Measurements from ENCODE around the gene KLK13. TPM values are rescaled to one million over a fixed set of nuclear protein-coding genes. Genes with fewer than 3 reads are reported as not detected.

KLK13 gene, protein sequence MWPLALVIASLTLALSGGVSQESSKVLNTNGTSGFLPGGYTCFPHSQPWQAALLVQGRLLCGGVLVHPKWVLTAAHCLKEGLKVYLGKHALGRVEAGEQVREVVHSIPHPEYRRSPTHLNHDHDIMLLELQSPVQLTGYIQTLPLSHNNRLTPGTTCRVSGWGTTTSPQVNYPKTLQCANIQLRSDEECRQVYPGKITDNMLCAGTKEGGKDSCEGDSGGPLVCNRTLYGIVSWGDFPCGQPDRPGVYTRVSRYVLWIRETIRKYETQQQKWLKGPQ
- not detected for total RNA-seq

DNA sequence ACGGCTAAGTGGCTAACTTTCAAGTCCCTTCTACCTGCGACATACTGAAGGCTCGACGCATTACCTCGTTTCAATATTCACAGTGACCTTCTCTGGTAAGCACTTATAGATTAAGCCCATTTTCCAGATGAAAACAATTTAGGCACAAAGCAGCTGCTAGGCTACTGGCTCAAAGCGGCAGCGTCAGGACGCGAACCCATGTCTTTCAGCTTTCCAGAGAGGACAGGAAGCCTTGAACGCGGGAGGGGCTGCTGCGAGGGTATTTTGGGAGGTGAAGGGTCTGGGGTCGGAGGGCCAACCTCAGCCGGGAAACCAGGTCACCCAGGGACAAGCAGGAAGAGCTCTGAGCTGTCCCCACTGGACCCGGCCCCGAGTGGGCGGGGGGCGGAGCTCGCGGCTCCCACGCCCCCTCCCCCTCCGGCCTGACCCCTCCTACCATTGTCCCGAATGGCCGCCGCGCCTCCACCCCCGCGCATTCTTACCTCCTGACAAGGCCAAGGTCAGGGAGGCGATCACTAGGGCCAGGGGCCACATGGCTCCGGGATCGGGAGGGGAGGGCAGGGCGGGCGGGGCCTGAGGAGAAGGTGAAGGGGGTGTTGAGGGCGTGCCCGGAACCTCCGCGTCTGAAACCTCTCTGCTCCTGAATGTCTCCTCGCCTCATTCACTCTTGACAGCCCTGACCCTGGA is at the start of gene KLK13:
TSS of gene KLK13 (minus strand) at position 559 of the 687 bp plus-strand sequence. CDS start at position 534, 25 bp downstream.
- Histone ChIP-seq H3K27ac (no peak within 1 kb of the TSS), H3K27me3 (peaks cover 0 to 6% of the 10 kb centered on the region in 2 donors), H3K9me3 (no peaks in the 10 kb centered on the region), H3K4me3 (peak within 1 kb of the TSS in 1 of 2 donors; percentile 46), H3K36me3 (no peaks in the 10 kb centered on the region), H3K4me1 (peaks cover 0 to 14% of the 10 kb centered on the region in 2 donors)
- no peak for DNase-seq (ENCODE audit: low spot score)
- TF ChIP-seq, protein P1, sequence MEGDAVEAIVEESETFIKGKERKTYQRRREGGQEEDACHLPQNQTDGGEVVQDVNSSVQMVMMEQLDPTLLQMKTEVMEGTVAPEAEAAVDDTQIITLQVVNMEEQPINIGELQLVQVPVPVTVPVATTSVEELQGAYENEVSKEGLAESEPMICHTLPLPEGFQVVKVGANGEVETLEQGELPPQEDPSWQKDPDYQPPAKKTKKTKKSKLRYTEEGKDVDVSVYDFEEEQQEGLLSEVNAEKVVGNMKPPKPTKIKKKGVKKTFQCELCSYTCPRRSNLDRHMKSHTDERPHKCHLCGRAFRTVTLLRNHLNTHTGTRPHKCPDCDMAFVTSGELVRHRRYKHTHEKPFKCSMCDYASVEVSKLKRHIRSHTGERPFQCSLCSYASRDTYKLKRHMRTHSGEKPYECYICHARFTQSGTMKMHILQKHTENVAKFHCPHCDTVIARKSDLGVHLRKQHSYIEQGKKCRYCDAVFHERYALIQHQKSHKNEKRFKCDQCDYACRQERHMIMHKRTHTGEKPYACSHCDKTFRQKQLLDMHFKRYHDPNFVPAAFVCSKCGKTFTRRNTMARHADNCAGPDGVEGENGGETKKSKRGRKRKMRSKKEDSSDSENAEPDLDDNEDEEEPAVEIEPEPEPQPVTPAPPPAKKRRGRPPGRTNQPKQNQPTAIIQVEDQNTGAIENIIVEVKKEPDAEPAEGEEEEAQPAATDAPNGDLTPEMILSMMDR (IDR thresholded peaks at IDR 0.05), result no peak

DNA sequence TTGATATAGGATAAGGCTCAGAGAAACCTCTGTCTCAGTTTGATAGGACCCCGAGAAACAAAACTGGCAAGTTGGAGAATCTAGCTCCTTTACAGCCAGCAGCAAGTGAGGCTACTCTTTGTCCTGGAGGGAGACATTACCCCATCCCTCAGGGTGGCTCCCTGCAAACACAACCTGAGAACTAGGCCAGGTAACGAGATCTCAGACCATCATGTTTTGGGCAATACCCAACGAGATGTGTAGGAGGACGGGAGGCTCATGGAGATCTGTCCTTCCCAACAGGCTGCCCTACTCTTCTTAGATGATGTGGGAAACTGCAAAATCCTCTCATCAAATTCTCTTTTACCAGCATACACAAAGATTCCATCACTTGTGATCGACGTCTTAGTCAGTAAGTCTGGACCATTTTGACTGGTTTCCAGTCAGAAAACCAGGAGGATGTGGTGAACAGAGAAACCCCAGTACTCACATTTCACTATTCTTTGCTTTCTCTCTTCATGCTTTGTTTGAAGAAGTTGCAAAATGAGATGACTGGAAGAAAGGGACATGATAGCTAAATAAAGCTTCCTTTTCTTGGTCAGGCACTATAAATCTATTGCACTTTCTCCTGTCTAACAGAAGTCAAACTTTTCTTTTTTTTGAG is 49.3 kb upstream of the KLK13 start:
- Histone ChIP-seq H3K27ac (no peak overlapping the region), H3K9me3 (no peaks in the 10 kb centered on the region), H3K4me3 (no peak overlapping the region), H3K27me3 (no peaks in the 10 kb centered on the region), H3K36me3 (no peaks in the 10 kb centered on the region), H3K4me1 (peaks cover 0 to under 1% of the 10 kb centered on the region in 2 donors)
- TF ChIP-seq, protein P1 (IDR thresholded peaks at IDR 0.05), result no peak
- no peak for DNase-seq (ENCODE audit: low spot score)

DNA sequence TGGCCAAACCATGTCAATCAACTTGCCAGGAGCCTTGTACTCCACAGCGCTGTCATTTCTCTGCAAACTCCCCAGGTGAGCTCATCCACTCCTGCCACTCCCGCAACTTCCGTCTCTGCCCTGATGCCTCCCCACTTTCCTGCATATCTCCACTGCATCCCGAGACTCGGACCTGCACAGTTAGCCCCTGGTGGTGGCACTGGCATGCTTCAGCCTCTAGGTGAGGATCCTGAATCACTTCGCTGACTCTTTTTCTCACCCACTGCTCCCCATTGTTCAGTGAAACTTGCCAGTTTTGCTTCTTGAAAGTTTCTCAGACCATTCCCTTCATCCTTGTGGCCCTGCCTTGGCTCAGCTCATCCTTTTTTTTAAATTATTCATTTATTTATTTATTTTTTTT is 46.7 kb upstream of the KLK13 start:
- Histone ChIP-seq H3K9me3 (no peaks in the 10 kb centered on the region), H3K4me3 (no peak overlapping the region), H3K4me1 (peaks cover 0 to 18% of the 10 kb centered on the region in 2 donors), H3K27ac (no peak overlapping the region), H3K36me3 (no peaks in the 10 kb centered on the region), H3K27me3 (no peaks in the 10 kb centered on the region)
- DNase-seq (ENCODE audit: low spot score), result no peak
- TF ChIP-seq, protein P1 (IDR thresholded peaks at IDR 0.05), result no peak

DNA sequence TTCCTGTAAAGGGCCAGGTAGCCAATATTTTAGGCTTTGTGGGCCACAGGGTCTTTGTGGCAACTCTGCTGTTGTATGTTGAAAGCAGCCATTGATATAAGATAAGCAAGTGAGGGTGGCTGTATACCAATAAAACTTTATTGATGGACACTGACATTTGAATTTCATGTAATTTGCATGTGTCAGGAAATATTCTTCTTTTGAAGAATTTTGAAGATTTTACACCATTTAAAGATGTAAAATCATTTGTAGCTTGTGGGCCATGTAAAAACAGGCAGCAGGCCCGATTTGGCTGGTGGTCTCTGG is 45.7 kb upstream of the KLK13 start:
- H3K4me1 ChIP-seq, result peaks cover 0 to 18% of the 10 kb centered on the region in 2 donors
- no peaks in the 10 kb centered on the region for H3K27me3 ChIP-seq
- H3K4me3 ChIP-seq, result no peak overlapping the region
- no peak for DNase-seq (ENCODE audit: low spot score)
- H3K9me3 ChIP-seq, result no peaks in the 10 kb centered on the region
- no peaks in the 10 kb centered on the region for H3K36me3 ChIP-seq
- H3K27ac ChIP-seq, result no peak overlapping the region
- TF ChIP-seq, protein P1 (IDR thresholded peaks at IDR 0.05), result no peak

DNA sequence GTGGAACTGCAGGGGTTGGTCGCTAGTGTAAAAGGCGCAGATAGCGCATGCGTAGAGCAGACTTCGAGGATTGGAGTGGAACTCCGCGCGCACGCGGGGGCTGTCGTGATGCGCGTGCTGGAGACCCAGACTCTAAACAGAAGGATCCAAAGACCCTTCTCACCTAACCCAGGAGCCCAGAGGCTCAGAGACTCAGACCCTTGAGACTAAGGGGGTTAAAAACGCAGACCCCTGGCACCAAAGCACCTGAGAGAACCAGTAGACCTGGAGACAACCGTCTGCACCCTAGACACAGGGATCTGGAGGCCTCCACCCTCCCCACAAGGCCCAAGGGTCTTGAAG is 43.9 kb upstream of the KLK13 start:
- no peak for DNase-seq (ENCODE audit: low spot score)
- no peaks in the 10 kb centered on the region for H3K9me3 ChIP-seq
- H3K36me3 ChIP-seq, result peaks cover 1% of the 10 kb centered on the region
- TF ChIP-seq, protein P1 (IDR thresholded peaks at IDR 0.05), result no peak
- peaks cover 0 to 18% of the 10 kb centered on the region in 2 donors for H3K4me1 ChIP-seq
- H3K27me3 ChIP-seq, result no peaks in the 10 kb centered on the region
- H3K27ac ChIP-seq, result peak overlapping the region; percentile 56 to 70
- H3K4me3 ChIP-seq, result peak overlapping the region; percentile 57 to 77
